SK-N-MC (cell line): ENCODE measurements around the gene FGF3.

Source experiments
- DNase-seq: peaks from one replicate; pipeline ENCODE4 v3.0.0-alpha.2; 2011; ENCODE audit warnings: low read depth, low spot score
- H3K27ac ChIP-seq: fragments of 200-600 bp; sonication (generic); 2 replicates; pipeline ENCODE4 v1.5.1; 2016; ENCODE audit warnings: mixed run types
- H3K36me3 ChIP-seq: fragments of 200-600 bp; sonication (generic); 2 replicates; pipeline ENCODE4 v1.6.1; 2017; ENCODE audit warnings: antibody characterized with exemption, low read length, mixed read lengths; ENCODE audit not compliant: insufficient read depth
- H3K4me3 ChIP-seq: fragments of 200-600 bp; sonication (generic); 2 replicates; pipeline ENCODE4 v1.5.1; 2016
- H3K9ac ChIP-seq: fragments of 200-600 bp; sonication (generic); 2 replicates; pipeline ENCODE4 v1.8.0; 2017; ENCODE audit warnings: mixed run types, mixed read lengths; ENCODE audit not compliant: insufficient read length
- H3K9me3 ChIP-seq: fragments of 200-600 bp; sonication (generic); 2 replicates; pipeline ENCODE4 v1.6.1; 2017; ENCODE audit warnings: low read depth, mild to moderate bottlenecking, antibody characterized with exemption, low read length, moderate library complexity, mixed read lengths
- EZH2 ChIP-seq: fragments of 200-600 bp; sonication (generic); IDR thresholded peaks from one replicate; pipeline ENCODE4 v1.6.1; 2017; ENCODE audit warnings: antibody characterized with exemption
- FOXP2 ChIP-seq: optimal IDR thresholded peaks from 2 replicates; pipeline ENCODE3; 2011; ENCODE audit warnings: mild to moderate bottlenecking, moderate library complexity; ENCODE audit not compliant: insufficient read depth; ENCODE audit errors: extremely low read length, control extremely low read depth
- POLR2AphosphoS5 ChIP-seq: IDR thresholded peaks from 2 replicates; pipeline ENCODE4 v1.6.1; 2012; ENCODE audit warnings: mild to moderate bottlenecking, low read depth, low read length, borderline replicate concordance

The FGF3 gene

DNA sequence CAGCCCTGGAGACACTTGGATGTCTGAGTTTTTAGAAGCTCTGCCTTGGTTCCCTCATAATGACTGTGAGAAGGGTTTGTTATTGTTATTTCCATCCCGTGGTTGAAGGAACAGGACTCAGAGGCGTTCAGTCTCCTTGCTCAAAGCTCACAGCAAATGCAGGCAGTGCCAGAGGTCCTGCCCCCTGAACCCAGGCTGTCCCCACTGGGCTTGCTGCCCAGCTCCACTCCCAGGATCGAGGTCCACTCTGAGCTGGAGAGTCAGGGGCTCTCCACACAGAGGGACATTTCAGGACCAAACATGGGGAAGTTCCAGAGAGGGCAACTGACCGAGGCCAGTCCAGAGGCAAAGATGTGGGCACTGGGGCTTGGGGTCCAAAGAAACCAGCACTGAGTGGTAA lies 58.9 kb downstream of the FGF3 start:
- Histone ChIP-seq H3K9me3 (no peaks in the 10 kb centered on the region), H3K36me3 (no peaks in the 10 kb centered on the region), H3K27ac (no peak overlapping the region), H3K4me3 (no peak overlapping the region), H3K9ac (no peak overlapping the region)
- TF ChIP-seq POLR2AphosphoS5: no peak
- no peak for TF ChIP-seq FOXP2
- no peak for TF ChIP-seq EZH2
- no peak for DNase-seq
